AG04450 (cell line): ENCODE measurements around the gene GRID1. TPM values are rescaled to one million over a fixed set of nuclear protein-coding genes. Genes with fewer than 3 reads are reported as not detected.

Source experiments
- CTCF ChIA-PET: fragments of 300-600, 350-600 bp; formaldehyde crosslinking; extraction: SDS; loops from one replicate; lab custom pipeline; 2022; ENCODE audit warnings: antibody characterized with exemption, inconsistent platforms; lab: Charles Lee
- POLR2A ChIA-PET: fragments of 350-600 bp; formaldehyde crosslinking; extraction: SDS; loops from one replicate; lab custom pipeline; 2021; ENCODE audit warnings: antibody characterized with exemption, inconsistent platforms; lab: Yijun Ruan, JAX
- DNase-seq: peaks from one replicate; pipeline ENCODE4 v3.0.0-alpha.2; 2011; ENCODE audit warnings: low read depth, low spot score
- H3K27ac ChIP-seq: one replicate; pipeline ENCODE4 v1.5.1; 2012; ENCODE audit warnings: low read depth, low read length, control low read depth
- H3K27me3 ChIP-seq: one replicate; pipeline ENCODE4 v1.6.0; 2012; ENCODE audit warnings: low read length; ENCODE audit not compliant: control insufficient read depth, insufficient read depth
- H3K4me3 ChIP-seq: 2 replicates; pipeline ENCODE4 v1.5.1; 2011; ENCODE audit warnings: mild to moderate bottlenecking, low read depth, low read length, control low read depth
- H3K9me3 ChIP-seq: 2 replicates; pipeline ENCODE4 v1.5.1; 2012; ENCODE audit warnings: low read length; ENCODE audit not compliant: control insufficient read depth, insufficient read depth
- CTCF ChIP-seq: IDR thresholded peaks from 2 replicates; pipeline ENCODE4 v1.5.1; 2011; ENCODE audit warnings: low read depth, low read length, control low read depth, inconsistent platforms
- polyA plus RNA-seq: library from polyadenylated mRNA; depleted of rRNA; stranded (reverse); fragments of >200 nt; gene quantifications from 2 replicates; pipeline ENCODE4 v1.2.3, GENCODE V29; 2011

Gene GRID1
- polyA plus RNA-seq, 1 experiment, result not detected

- CTCF ChIA-PET, result no interaction called here
These were observed 281.5 kb downstream of the GRID1 start for GRCh38 chr10:86085136-86085535.

DNA sequence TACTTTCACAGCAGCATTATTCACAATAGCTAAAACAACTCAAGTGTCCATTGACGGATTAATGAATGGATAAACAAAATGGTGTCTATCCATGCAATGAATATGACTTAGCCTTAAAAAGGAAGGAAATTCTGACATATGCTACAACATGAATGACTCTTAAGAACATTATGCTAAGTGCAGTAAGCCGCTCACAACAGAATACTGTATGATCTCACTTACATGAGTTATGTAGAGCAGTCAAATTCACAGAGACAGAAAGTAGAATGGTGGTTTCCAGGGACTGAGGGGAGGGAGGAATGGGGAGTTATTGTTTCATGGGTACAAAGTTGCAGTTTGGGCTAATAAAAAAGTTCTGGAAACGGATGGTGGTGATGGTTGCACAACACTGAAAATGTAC is 282.0 kb downstream of the GRID1 start:
- H3K9me3 ChIP-seq, result no peaks in the 10 kb centered on the region; the same call in none of the 2 replicates
- H3K27me3 ChIP-seq, result no peaks in the 10 kb centered on the region
- H3K4me3 ChIP-seq, result no peak overlapping the region
- CTCF ChIA-PET, result no interaction called here
- DNase-seq, result no peak
- POLR2A ChIA-PET, result no interaction called here
- no peak overlapping the region for H3K27ac ChIP-seq
- TF ChIP-seq CTCF, result no peak

More at GRCh38 chr10:86085136-86085535, 281.5 kb downstream of the GRID1 start:
- POLR2A ChIA-PET, result no interaction called here
- H3K27ac ChIP-seq, result no peak overlapping the region
- no peak overlapping the region for H3K4me3 ChIP-seq
- TF ChIP-seq CTCF, result no peak
- H3K27me3 ChIP-seq, result no peaks in the 10 kb centered on the region
- no peaks in the 10 kb centered on the region; the same call in none of the 2 replicates for H3K9me3 ChIP-seq
- DNase-seq, result no peak

- ChIA-PET CTCF (no interaction called here), POLR2A (no interaction called here)
- Histone ChIP-seq H3K4me3 (no peak overlapping the region), H3K9me3 (no peaks in the 10 kb centered on the region; the same call in none of the 2 replicates), H3K27ac (no peak overlapping the region), H3K27me3 (no peaks in the 10 kb centered on the region)
- no peak for TF ChIP-seq CTCF
- no peak for DNase-seq
These were observed 282.9 kb downstream of the GRID1 start for GRCh38 chr10:86083664-86084175.

- ChIA-PET POLR2A (no interaction called here), CTCF (no interaction called here)
- Histone ChIP-seq H3K4me3 (no peak overlapping the region), H3K27me3 (no peaks in the 10 kb centered on the region), H3K9me3 (no peaks in the 10 kb centered on the region; the same call in none of the 2 replicates), H3K27ac (no peak overlapping the region)
- no peak for DNase-seq
- TF ChIP-seq CTCF, result no peak
These were observed 283.4 kb downstream of the GRID1 start for GRCh38 chr10:86083206-86083605.

GRCh38 chr10:86082556-86082955 is 284.0 kb downstream of the GRID1 start:
- Histone ChIP-seq H3K27me3 (no peaks in the 10 kb centered on the region), H3K27ac (no peak overlapping the region), H3K9me3 (no peaks in the 10 kb centered on the region; the same call in none of the 2 replicates), H3K4me3 (no peak overlapping the region)
- CTCF ChIA-PET, result no interaction called here
- POLR2A ChIA-PET, result no interaction called here
- DNase-seq, result no peak
- no peak for TF ChIP-seq CTCF
